ENCODE data around the gene FXYD4.
"Not testable (repeated sequence)": the region's sequence is repeated elsewhere in the genome, so short reads cannot be mapped to it uniquely, and the experiment has no call there.

DNA sequence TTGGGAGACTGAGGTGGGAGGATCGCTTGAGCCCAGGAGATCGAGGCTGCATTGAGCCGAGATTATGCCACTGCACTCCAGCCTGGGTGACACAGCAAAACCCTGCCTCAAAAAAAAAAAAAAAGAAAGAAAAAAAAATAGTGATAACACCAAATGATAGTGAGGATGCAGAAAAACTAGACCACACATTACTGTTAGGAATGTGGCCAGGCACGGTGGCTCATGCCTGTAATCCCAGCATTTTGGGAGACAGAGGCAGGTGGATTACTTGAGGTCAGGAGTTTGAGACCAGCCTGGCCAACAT is 40.7 kb upstream of the FXYD4 start:
- not testable (repeated sequence) for TF ChIP-seq ZNF317 (CRISPR knock-in tag; IDR thresholded peaks at IDR 0.05; ENCODE audit: borderline replicate concordance, low read depth); MYBL2 (CRISPR knock-in tag; IDR thresholded peaks at IDR 0.05); ZNF263 (CRISPR knock-in tag; IDR thresholded peaks at IDR 0.05; ENCODE audit: low read depth); MAX (CRISPR knock-in tag; IDR thresholded peaks at IDR 0.05); NFE2L1 (CRISPR knock-in tag; IDR thresholded peaks at IDR 0.05); USF2 (CRISPR knock-in tag; IDR thresholded peaks at IDR 0.05); TCF7 (CRISPR knock-in tag; IDR thresholded peaks at IDR 0.05; ENCODE audit: low read depth); ZBTB43 (CRISPR knock-in tag; IDR thresholded peaks at IDR 0.05)
- TF ChIP-seq, protein P1, sequence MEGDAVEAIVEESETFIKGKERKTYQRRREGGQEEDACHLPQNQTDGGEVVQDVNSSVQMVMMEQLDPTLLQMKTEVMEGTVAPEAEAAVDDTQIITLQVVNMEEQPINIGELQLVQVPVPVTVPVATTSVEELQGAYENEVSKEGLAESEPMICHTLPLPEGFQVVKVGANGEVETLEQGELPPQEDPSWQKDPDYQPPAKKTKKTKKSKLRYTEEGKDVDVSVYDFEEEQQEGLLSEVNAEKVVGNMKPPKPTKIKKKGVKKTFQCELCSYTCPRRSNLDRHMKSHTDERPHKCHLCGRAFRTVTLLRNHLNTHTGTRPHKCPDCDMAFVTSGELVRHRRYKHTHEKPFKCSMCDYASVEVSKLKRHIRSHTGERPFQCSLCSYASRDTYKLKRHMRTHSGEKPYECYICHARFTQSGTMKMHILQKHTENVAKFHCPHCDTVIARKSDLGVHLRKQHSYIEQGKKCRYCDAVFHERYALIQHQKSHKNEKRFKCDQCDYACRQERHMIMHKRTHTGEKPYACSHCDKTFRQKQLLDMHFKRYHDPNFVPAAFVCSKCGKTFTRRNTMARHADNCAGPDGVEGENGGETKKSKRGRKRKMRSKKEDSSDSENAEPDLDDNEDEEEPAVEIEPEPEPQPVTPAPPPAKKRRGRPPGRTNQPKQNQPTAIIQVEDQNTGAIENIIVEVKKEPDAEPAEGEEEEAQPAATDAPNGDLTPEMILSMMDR (IDR thresholded peaks at IDR 0.05) = not testable (repeated sequence)

Data from WTC11 (cell line).